Activated CD4-positive, alpha-beta memory T cell treated with anti-CD3 and anti-CD28 coated beads for 36 hours (primary cell): ENCODE measurements around the gene FAM153A. TPM values are rescaled to one million over a fixed set of nuclear protein-coding genes. Genes with fewer than 3 reads are reported as not detected.

Source experiments
- total RNA-seq, 2 experiments: library from RNA; stranded (reverse); gene quantifications; one replicate each; pipeline ENCODE4 v1.2.3, GENCODE V29; 2021

The FAM153A gene
- total RNA-seq, 2 experiments from 2014 or later, result 27.6 to 33.7 TPM

Other genes with a start within 250 kb of the FAM153A start
- gene FAM193B, start 228.3 kb downstream of the FAM153A start, total RNA-seq, result 10 to 100 TPM; 70.7 to 75.4 TPM
- gene TMED9, start 190.7 kb downstream of the FAM153A start, total RNA-seq, result 100 to 1,000 TPM; 135 to 144 TPM
- 10 to 100 TPM; 15.4 to 16.2 TPM for gene B4GALT7, start 182.8 kb downstream of the FAM153A start, total RNA-seq
- gene PROP1, start 213.3 kb upstream of the FAM153A start, total RNA-seq, result not detected